Panc1 (cell line): ENCODE results near the gene ESYT2. TPM values are rescaled to one million over a fixed set of nuclear protein-coding genes. Genes with fewer than 3 reads are reported as not detected.

Experiments
- ATAC-seq: fragments of 200-7000 bp; cut with Tn5 transposase; 2 replicates; pipeline ENCODE4 v1.9.1; 2020; ENCODE audit warnings: mild to moderate bottlenecking, moderate library complexity
- BruUV-seq: library from RNA; stranded (reverse); fragments of 400-500 nt; replicated peaks from 2 replicates; lab custom pipeline; 2021; lab: Mats Ljungman, UMichigan
- CTCF ChIA-PET: fragments of 300-600 bp; sonication (Branson Sonifier 250); formaldehyde crosslinking; loops from one replicate; lab custom pipeline; 2022; ENCODE audit warnings: antibody characterized with exemption; lab: Charles Lee
- POLR2A ChIA-PET: fragments of 300-600 bp; sonication (Branson Sonifier 250); formaldehyde crosslinking; loops from one replicate; lab custom pipeline; 2022; ENCODE audit warnings: antibody characterized with exemption; lab: Charles Lee
- DNase-seq: peaks from one replicate; pipeline ENCODE4 v3.0.0-alpha.2; 2010; ENCODE audit warnings: low read depth, low spot score
- H3K27ac ChIP-seq: 2 replicates; pipeline ENCODE4 v1.5.1; 2011; ENCODE audit warnings: mild to moderate bottlenecking, low read length, inconsistent platforms
- H3K27me3 ChIP-seq: fragments of 200-500 bp; sonication (Bioruptor generic); 2 replicates; pipeline ENCODE4 v1.6.0; 2014; ENCODE audit warnings: low read length, inconsistent platforms; ENCODE audit not compliant: control insufficient read depth, insufficient read depth
- H3K36me3 ChIP-seq: fragments of 200-500 bp; sonication (Bioruptor generic); 2 replicates; pipeline ENCODE4 v1.5.1; 2014; ENCODE audit warnings: inconsistent platforms, mild to moderate bottlenecking, low read length, moderate library complexity; ENCODE audit not compliant: control insufficient read depth, insufficient read depth
- H3K4me1 ChIP-seq: 2 replicates; pipeline ENCODE4 v1.5.1; 2011; ENCODE audit warnings: inconsistent platforms, mild to moderate bottlenecking, low read length, moderate library complexity; ENCODE audit not compliant: control insufficient read depth, insufficient read depth
- H3K4me3 ChIP-seq, 2 experiments: 2 replicates each; pipeline ENCODE4 v1.5.1; 2011 to 2012; ENCODE audit warnings: low read depth in 2 of 2, low read length in 2 of 2, mild to moderate bottlenecking in 2 of 2, inconsistent platforms in 1 of 2, moderate library complexity in 1 of 2
- H3K9me3 ChIP-seq: fragments of 200-500 bp; sonication (Bioruptor generic); 2 replicates; pipeline ENCODE4 v1.5.1; 2014; ENCODE audit warnings: low read depth, mild to moderate bottlenecking, inconsistent platforms, low read length, moderate library complexity; ENCODE audit not compliant: control insufficient read depth, insufficient read depth
- CTCF ChIP-seq: fragments of 450-650 bp; IDR thresholded peaks from 2 replicates; pipeline ENCODE4 v1.5.1; 2017; ENCODE audit warnings: mild to moderate bottlenecking
- POLR2AphosphoS5 ChIP-seq: IDR thresholded peaks from 2 replicates; pipeline ENCODE4 v1.6.1; 2012; ENCODE audit warnings: mild to moderate bottlenecking, low read depth, low read length, moderate library complexity
- REST ChIP-seq, 2 experiments: IDR thresholded peaks; 2 replicates each; pipeline ENCODE4 v1.6.1; 2011 to 2012; ENCODE audit warnings: low read depth in 2 of 2, control low read depth in 1 of 2, low read length in 1 of 2, mild to moderate bottlenecking in 1 of 2, moderate library complexity in 1 of 2; ENCODE audit not compliant: insufficient read depth in 1 of 2
- SIN3A ChIP-seq: IDR thresholded peaks from 2 replicates; pipeline ENCODE4 v1.6.1; 2012; ENCODE audit warnings: low read depth, mild to moderate bottlenecking, low read length, moderate library complexity, borderline replicate concordance; ENCODE audit not compliant: insufficient read depth
- TCF7L2 ChIP-seq: IDR thresholded peaks from 2 replicates; pipeline ENCODE4 v1.6.1; 2011; ENCODE audit warnings: mild to moderate bottlenecking, low read depth, low read length, inconsistent platforms
- in situ Hi-C: cut with HindIII; loops from 2 replicates; pipeline ENCODE4 v1.10.0; 2016; ENCODE audit warnings: low sequenced_read_pairs, low pct_unique_long_range_greater_than_20kb
- intact Hi-C: fragments of 100-400 bp; cut with micrococcal nuclease; formaldehyde crosslinking; loops from one replicate; pipeline ENCODE4 v1.10.0; 2022; ENCODE audit not compliant: unreplicated experiment
- total RNA-seq: library from RNA; stranded (reverse); gene quantifications from one replicate; pipeline ENCODE4 v1.2.1, GENCODE V29; 2021; ENCODE audit not compliant: unreplicated experiment

Gene ESYT2
- total RNA-seq, 1 experiment from 2014 or later: 92.7 TPM

- TF ChIP-seq SIN3A: no peak
- no peak for TF ChIP-seq POLR2AphosphoS5
- no peak for TF ChIP-seq REST (IDR thresholded peaks at IDR 0.05; ENCODE audit: insufficient read depth in 1 of 2, low read depth in 2 of 2, low read length in 1 of 2)
- TF ChIP-seq CTCF: no peak
- no peak for TF ChIP-seq TCF7L2
- Histone ChIP-seq H3K4me3 (no peak overlapping the region), H3K27ac (peak overlapping the region; percentile 77), H3K9me3 (no peaks in the 10 kb centered on the region), H3K27me3 (no peaks in the 10 kb centered on the region), H3K36me3 (no peaks in the 10 kb centered on the region; the same call in none of the 2 replicates), H3K4me1 (peaks cover 37% of the 10 kb centered on the region)
- ATAC-seq: no peak
- intact Hi-C loops: no loop called here
- BruUV-seq: no TSS peak
- ChIA-PET POLR2A (no interaction called here), CTCF (no interaction called here)
- in situ Hi-C loops: no loop called here
- DNase-seq: no peak
Measured at GRCh38 chr7:158858592-158859503, 29.5 kb upstream of the ESYT2 start.

DNA sequence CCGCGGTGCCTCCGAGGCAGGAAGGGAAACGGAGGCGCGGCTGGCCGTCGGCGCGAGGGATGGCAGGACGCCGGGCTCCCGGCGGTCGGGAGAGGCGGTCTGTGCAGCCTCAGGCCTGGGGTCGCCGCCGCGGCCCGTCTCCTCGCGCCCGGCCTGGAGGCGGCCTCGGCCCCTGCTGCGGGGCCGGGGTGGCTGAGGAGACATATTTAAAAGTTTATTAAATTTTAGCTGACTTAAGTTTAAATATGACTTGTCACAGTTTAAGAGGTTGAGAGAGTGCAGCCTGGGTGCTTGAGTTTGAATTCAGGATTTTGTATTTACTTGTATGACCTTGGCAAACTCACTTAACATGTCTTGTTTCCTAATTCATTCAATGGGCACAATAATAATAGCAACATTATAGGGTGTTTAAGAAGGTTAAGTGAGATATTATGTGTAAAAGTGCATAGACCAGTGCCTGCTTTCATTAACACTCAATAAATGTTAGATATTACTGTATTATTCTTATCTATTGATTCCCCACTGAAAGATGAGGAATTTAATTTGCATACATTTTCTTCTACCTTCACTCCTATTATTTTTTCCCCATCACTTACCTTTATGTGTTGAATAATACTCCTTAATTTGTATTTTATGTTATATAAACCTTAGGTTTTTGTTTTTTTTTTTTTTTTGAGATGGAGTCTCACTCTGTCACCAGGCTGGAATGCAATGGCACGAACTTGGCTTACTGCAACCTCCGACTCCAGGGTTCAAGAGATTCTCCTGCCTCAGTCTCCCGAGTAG is 27.8 kb upstream of the ESYT2 start:
- peaks cover 35% of the 10 kb centered on the region for H3K4me1 ChIP-seq
- H3K9me3 ChIP-seq: no peaks in the 10 kb centered on the region
- POLR2A ChIA-PET: no interaction called here
- intact Hi-C loops (no loop called here), in situ Hi-C loops (no loop called here)
- TSS peak; percentile 79 for BruUV-seq
- TF ChIP-seq REST (IDR thresholded peaks at IDR 0.05; ENCODE audit: insufficient read depth in 1 of 2, low read depth in 2 of 2, low read length in 1 of 2) (no peak), SIN3A (no peak), CTCF (no peak), TCF7L2 (no peak), POLR2AphosphoS5 (no peak)
- peak overlapping the region; percentile 87 for H3K27ac ChIP-seq
- H3K4me3 ChIP-seq: peak overlapping the region; percentile 82 to 86
- DNase-seq: no peak
- H3K27me3 ChIP-seq: no peaks in the 10 kb centered on the region
- peak; percentile 44 for ATAC-seq
- H3K36me3 ChIP-seq: no peaks in the 10 kb centered on the region; the same call in none of the 2 replicates
- CTCF ChIA-PET: no interaction called here
